K562 (cell line): ENCODE measurements around the gene HSPA13. TPM values are rescaled to one million over a fixed set of nuclear protein-coding genes. Genes with fewer than 3 reads are reported as not detected.

Source experiments
- ATAC-seq: fragments of 200-7000 bp; cut with Tn5 transposase; 3 replicates; pipeline ENCODE4 v1.9.1; 2020; ENCODE audit warnings: moderate library complexity
- BruUV-seq: library from RNA; stranded (reverse); fragments of 400-500 nt; replicated peaks from 2 replicates; lab custom pipeline; 2021; lab: Mats Ljungman, UMichigan
- CTCF ChIA-PET: fragments of 300-600 bp; formaldehyde crosslinking; extraction: SDS; loops from one replicate; lab custom pipeline; 2021; ENCODE audit warnings: low intra/inter-chr PET ratio; lab: Yijun Ruan, JAX
- POLR2A ChIA-PET: fragments of 300-600, 350-650 bp; sonication (Branson Sonifier 250); formaldehyde crosslinking; extraction: SDS; loops from one replicate; lab custom pipeline; 2021; ENCODE audit warnings: antibody characterized with exemption, inconsistent platforms; lab: Yijun Ruan, JAX
- DNase-seq, 4 experiments: peaks; one replicate each; pipeline versions ENCODE4 v3.0.0 to v3.0.0-alpha.2; 2011 to 2018; ENCODE audit warnings: low spot score in 3 of 4, mixed read lengths in 3 of 4; ENCODE audit errors: extremely low read depth in 1 of 4
- FAIRE-seq: peaks from 2 replicates; lab custom pipeline; 2011; peaks lifted over from hg19 to GRCh38; lab: Jason Lieb, UNC
- H2AFZ ChIP-seq: 2 replicates; pipeline ENCODE4 v1.6.0; 2011; ENCODE audit warnings: low read depth, low read length, control low read depth, inconsistent platforms
- H3K27ac ChIP-seq: fragments of 200-600 bp; 3 replicates; pipeline ENCODE4 v1.8.0; 2011; ENCODE audit warnings: low read depth, mild to moderate bottlenecking, control low read depth, inconsistent platforms, low read length, moderate library complexity, mixed read lengths; ENCODE audit errors: extremely low read depth
- H3K27me3 ChIP-seq, 2 experiments: fragments of 300-600 bp in 1 of 2; 2 replicates in 1 of 2; 3 replicates in 1 of 2; pipeline versions ENCODE4 v1.6.0 to v1.8.0; 2011; ENCODE audit warnings: inconsistent platforms in 2 of 2, low read length in 2 of 2, mild to moderate bottlenecking in 1 of 2, mixed read lengths in 1 of 2, moderate library complexity in 1 of 2; ENCODE audit not compliant: control insufficient read depth in 2 of 2, insufficient read depth in 2 of 2
- H3K36me3 ChIP-seq: fragments of 300-600 bp; 3 replicates; pipeline ENCODE4 v1.8.0; 2011; ENCODE audit warnings: mild to moderate bottlenecking, low read length, inconsistent platforms; ENCODE audit not compliant: control insufficient read depth, insufficient read depth
- H3K4me1 ChIP-seq, 2 experiments: fragments of 200-600 bp in 1 of 2; replicated peaks in 1 of 2; 2 replicates in 1 of 2; 3 replicates in 1 of 2; pipeline versions ENCODE4 v1.5.1 to v1.8.0; 2011; ENCODE audit warnings: inconsistent platforms in 2 of 2, low read length in 2 of 2, mild to moderate bottlenecking in 1 of 2, mixed read lengths in 1 of 2, moderate library complexity in 1 of 2; ENCODE audit not compliant: control insufficient read depth in 2 of 2, insufficient read depth in 2 of 2
- H3K4me2 ChIP-seq: 2 replicates; pipeline ENCODE4 v1.6.1; 2011; ENCODE audit warnings: low read length, control low read depth, inconsistent platforms, mixed read lengths; ENCODE audit not compliant: insufficient read depth
- H3K4me3 ChIP-seq: fragments of 200-600 bp; sonication (generic), shearing (Covaris generic); 2 replicates; pipeline ENCODE4 v1.5.1; 2016; ENCODE audit warnings: control low read depth, inconsistent platforms
- H3K79me2 ChIP-seq: fragments of 200-600 bp; 3 replicates; pipeline ENCODE4 v1.8.0; 2011; ENCODE audit warnings: low read length, inconsistent platforms; ENCODE audit not compliant: control insufficient read depth, insufficient read depth
- H3K9ac ChIP-seq, 2 experiments: 2 replicates each; pipeline versions ENCODE4 v1.6.0 to v1.6.1; 2011; ENCODE audit warnings: low read depth in 2 of 2, low read length in 2 of 2, control low read depth in 1 of 2, inconsistent platforms in 1 of 2, mild to moderate bottlenecking in 1 of 2, mixed read lengths in 1 of 2; ENCODE audit not compliant: insufficient read depth in 1 of 2
- H3K9me1 ChIP-seq: one replicate; pipeline ENCODE4 v1.6.0; 2011; ENCODE audit warnings: inconsistent platforms, mild to moderate bottlenecking, low read length, moderate library complexity; ENCODE audit not compliant: control insufficient read depth, insufficient read depth
- H3K9me3 ChIP-seq: replicated peaks from 2 replicates; pipeline ENCODE4 v1.5.1; 2011; ENCODE audit warnings: low read depth, low read length, inconsistent platforms; ENCODE audit not compliant: control insufficient read depth, insufficient read depth
- H4K20me1 ChIP-seq: replicated peaks from 2 replicates; pipeline ENCODE4 v1.6.1; 2011; ENCODE audit warnings: low read length, inconsistent platforms, mixed read lengths; ENCODE audit not compliant: control insufficient read depth, insufficient read depth
- MEIS2 ChIP-seq: fragments of 450-650 bp; IDR thresholded peaks from 2 replicates; pipeline ENCODE4 v1.6.1; 2014; ENCODE audit warnings: mild to moderate bottlenecking; ENCODE audit not compliant: partially characterized antibody
- PATZ1 ChIP-seq: fragments of 250-450 bp; sonication (Bioruptor Pico); IDR thresholded peaks from 2 replicates; pipeline ENCODE4 v1.5.0; 2020; ENCODE audit warnings: mild to moderate bottlenecking, borderline replicate concordance
- PKNOX1 ChIP-seq: fragments of 450-650 bp; IDR thresholded peaks from 2 replicates; pipeline ENCODE4 v1.6.1; 2016
- ZSCAN29 ChIP-seq: fragments of 450-650 bp; IDR thresholded peaks from 2 replicates; pipeline ENCODE4 v1.6.1; 2017
- WGBS: fragments of 100-300 bp; shearing (Covaris generic); methylation state at CpG from one replicate; pipeline ENCODE4 v1.1.6; 2016; ENCODE audit warnings: low coverage, mixed read lengths; ENCODE audit not compliant: insufficient coverage; ENCODE audit errors: missing lambda C conversion rate; 5-methylcytosine and 5-hydroxymethylcytosine counted together
- in situ Hi-C: fragments of 300-500 bp; cut with MboI; formaldehyde crosslinking; loops from 4 replicates; pipeline ENCODE4 v1.15.0; 2018; ENCODE audit warnings: inconsistent platforms, mixed read lengths
- intact Hi-C: fragments of 100-400 bp; cut with micrococcal nuclease; formaldehyde crosslinking; loops from 2 replicates; pipeline ENCODE4 v1.14.2; 2022
- polyA plus RNA-seq, 8 experiments: library from polyadenylated mRNA; depleted of rRNA in 4 of 8; stranded (reverse) in 5 of 8; unstranded in 3 of 8; fragments of >200 nt; fragmentation: Nextera tagmentation in 2 of 8; fragmentation: Illumina TruSeq in 1 of 8; extraction: Ambion mirVana in 2 of 8; extraction: Trizol in 1 of 8; gene quantifications; 2 replicates each; pipeline versions ENCODE4 v1.2.1 to v1.2.3, GENCODE V29; 2011 to 2014; ENCODE audit warnings: inconsistent platforms in 1 of 8, missing spikeins in 1 of 8
- total RNA-seq, 7 experiments: library from RNA; depleted of rRNA in 6 of 7; stranded (reverse); fragments of >200 nt in 6 of 7; fragmentation: Illumina TruSeq in 2 of 7; extraction: Trizol in 2 of 7; gene quantifications; 2 replicates each; pipeline versions ENCODE4 v1.2.1 to v1.2.3, GENCODE V29; 2011 to 2021; ENCODE audit warnings: low replicate concordance in 1 of 7
- TF ChIP-seq, protein P1 (sequence below): fragments of 250-450 bp; sonication (Bioruptor Pico); IDR thresholded peaks from 2 replicates; pipeline ENCODE4 v1.6.1; 2021; ENCODE audit warnings: mild to moderate bottlenecking
- TF ChIP-seq, protein P2 (sequence below), 2 experiments: IDR thresholded peaks in 1 of 2; conservative IDR thresholded peaks in 1 of 2; 2 replicates each; pipeline ENCODE4 v1.6.1; 2016; ENCODE audit warnings: low read depth in 2 of 2, mild to moderate bottlenecking in 1 of 2, missing compliant biosample characterization in 1 of 2, missing genetic modification characterization in 1 of 2, moderate library complexity in 1 of 2

The HSPA13 gene
- total and polyA plus RNA-seq, 9 of the 15 experiments (the other 6 are each of a cell fraction or from before 2014, with no cell fraction given), result 12.5 to 28.8 (median 23.9) TPM

DNA sequence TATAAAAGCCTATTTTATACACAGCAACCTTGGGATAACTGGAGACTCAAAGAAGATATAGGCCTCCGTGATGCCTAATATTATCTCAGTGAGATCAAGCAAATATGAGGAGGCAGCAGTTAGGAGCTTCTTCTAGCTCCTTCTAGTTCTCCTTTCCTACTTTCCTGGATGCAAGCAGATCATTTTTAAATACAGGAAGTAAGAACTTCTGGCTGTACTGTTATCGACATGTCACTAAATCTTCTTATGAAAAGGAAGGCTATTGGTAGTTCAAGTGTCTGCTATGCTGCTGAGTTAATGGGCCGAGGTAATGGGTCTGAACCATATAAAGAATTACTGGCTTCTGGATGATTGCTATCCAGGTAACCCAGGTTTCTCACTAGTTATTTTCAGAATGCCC is 15.9 kb downstream of the HSPA13 start:
- Histone ChIP-seq H3K4me1 (no peaks in the 10 kb centered on the region; a peak in 2 of 5 replicates), H4K20me1 (no peaks in the 10 kb centered on the region), H3K27ac (no peak overlapping the region), H3K27me3 (no peaks in the 10 kb centered on the region), H2AFZ (peak overlapping the region; percentile 22; the same call in 1 of the 2 replicates), H3K9ac (no peak overlapping the region), H3K4me3 (no peak overlapping the region), H3K79me2 (no peaks in the 10 kb centered on the region), H3K36me3 (no peaks in the 10 kb centered on the region), H3K9me1 (no peaks in the 10 kb centered on the region), H3K4me2 (no peak overlapping the region), H3K9me3 (no peaks in the 10 kb centered on the region)
- DNase-seq, result no peak
- TF ChIP-seq PKNOX1 (peak; percentile 55; the same call in 1 of the 2 replicates), ZSCAN29 (no peak), PATZ1 (CRISPR knock-in tag) (no peak), MEIS2 (peak; percentile 86)
- TF ChIP-seq, protein P1, sequence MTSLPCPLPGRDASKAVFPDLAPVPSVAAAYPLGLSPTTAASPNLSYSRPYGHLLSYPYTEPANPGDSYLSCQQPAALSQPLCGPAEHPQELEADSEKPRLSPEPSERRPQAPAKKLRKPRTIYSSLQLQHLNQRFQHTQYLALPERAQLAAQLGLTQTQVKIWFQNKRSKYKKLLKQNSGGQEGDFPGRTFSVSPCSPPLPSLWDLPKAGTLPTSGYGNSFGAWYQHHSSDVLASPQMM, result no peak
- TF ChIP-seq, protein P2, sequence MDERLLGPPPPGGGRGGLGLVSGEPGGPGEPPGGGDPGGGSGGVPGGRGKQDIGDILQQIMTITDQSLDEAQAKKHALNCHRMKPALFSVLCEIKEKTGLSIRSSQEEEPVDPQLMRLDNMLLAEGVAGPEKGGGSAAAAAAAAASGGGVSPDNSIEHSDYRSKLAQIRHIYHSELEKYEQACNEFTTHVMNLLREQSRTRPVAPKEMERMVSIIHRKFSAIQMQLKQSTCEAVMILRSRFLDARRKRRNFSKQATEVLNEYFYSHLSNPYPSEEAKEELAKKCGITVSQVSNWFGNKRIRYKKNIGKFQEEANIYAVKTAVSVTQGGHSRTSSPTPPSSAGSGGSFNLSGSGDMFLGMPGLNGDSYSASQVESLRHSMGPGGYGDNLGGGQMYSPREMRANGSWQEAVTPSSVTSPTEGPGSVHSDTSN (CRISPR knock-in tag; IDR thresholded peaks at IDR 0.05; ENCODE audit: low read depth), result no peak
- TF ChIP-seq, protein P2 (tag; conservative IDR thresholded peaks at IDR 0.05; ENCODE audit: low read depth), result peak; percentile 69
- intact Hi-C loops (no loop called here), in situ Hi-C loops (no loop called here)
- CTCF ChIA-PET, result no interaction called here
- POLR2A ChIA-PET, result interaction anchor here (0.6 kb wide), 1 partner anchor 1302 kb away, joined by 3 read pairs; no protein-coding TSS in a partner anchor
- FAIRE-seq, result no peak
- BruUV-seq, result no TSS peak
- 16% methylated on average over 3 of the region's 3 CpGs for WGBS
- no peak; the same call in 2 of the 3 replicates for ATAC-seq
